GM18951 (cell line): Measurements from ENCODE around the gene ZNF532.

Source experiments
- POLR2A ChIP-seq: IDR thresholded peaks from 4 replicates; pipeline ENCODE4 v1.6.1; 2011; ENCODE audit warnings: mild to moderate bottlenecking; ENCODE audit not compliant: insufficient read length, insufficient read depth; ENCODE audit errors: extremely low read depth
- in situ Hi-C: fragments of 300-500 bp; cut with MboI; formaldehyde crosslinking; loops from one replicate; pipeline ENCODE4 v1.12.0; 2022; ENCODE audit warnings: low sequenced_read_pairs, mixed read lengths, inconsistent platforms; ENCODE audit not compliant: unreplicated experiment

Gene ZNF532

DNA sequence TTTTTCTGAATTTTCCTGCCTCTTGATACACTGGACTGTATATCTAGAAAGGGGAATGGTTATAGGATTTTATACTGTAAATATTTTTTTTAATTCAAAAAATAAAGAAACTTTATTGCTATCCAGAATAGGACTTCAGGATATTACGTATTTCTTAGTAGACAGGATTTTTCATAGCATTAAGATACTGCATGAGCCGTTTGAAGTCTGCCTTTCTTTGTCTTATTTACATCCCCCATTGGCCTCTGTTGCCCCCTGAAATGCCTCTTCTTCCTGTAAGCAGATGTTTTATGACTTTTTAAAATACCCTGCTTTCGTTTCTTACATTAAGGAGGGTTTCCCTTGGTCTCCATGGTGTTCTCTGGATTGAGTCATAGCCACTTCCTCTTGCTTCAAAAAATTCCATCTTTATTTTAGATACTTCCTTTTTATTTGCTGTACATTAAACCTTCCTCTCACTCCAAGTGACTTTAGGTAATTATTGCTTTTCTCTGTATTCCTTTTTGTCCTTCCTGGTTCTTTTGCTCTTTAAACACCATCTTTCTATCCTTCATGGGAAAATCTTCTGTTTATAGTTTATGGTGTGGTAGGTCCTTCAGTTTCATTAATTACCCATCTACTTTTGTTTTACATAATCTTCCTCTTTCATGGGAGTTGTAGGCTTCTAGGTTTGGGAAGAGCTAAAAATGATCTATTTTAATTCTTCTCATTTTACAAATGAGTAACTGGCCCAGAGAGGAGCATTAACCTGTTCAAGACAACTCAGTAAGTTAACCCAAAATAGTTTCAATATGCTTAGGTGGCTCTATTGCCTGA, 72.6 kb downstream of the ZNF532 start:
- in situ Hi-C loops: no loop called here
- TF ChIP-seq POLR2A: no peak

DNA sequence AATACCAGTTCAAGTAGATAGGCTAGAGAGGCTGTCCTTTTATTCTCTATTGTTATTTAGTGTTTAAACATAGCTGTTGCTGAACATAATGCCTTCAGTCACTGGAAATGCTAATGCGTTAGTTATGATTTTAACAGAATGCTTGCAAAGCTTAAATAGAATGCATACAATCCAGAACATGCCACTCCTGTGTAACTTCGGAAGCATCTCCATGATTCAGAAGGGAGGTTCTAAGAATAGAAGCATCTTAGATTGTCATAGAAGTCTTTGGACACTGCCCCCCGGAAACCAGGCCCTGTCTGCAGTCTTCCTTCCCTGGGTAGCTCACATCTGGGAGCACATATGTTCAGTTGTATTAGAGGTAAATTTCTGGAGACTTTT, 73.2 kb downstream of the ZNF532 start:
- in situ Hi-C loops: no loop called here
- no peak for TF ChIP-seq POLR2A

DNA sequence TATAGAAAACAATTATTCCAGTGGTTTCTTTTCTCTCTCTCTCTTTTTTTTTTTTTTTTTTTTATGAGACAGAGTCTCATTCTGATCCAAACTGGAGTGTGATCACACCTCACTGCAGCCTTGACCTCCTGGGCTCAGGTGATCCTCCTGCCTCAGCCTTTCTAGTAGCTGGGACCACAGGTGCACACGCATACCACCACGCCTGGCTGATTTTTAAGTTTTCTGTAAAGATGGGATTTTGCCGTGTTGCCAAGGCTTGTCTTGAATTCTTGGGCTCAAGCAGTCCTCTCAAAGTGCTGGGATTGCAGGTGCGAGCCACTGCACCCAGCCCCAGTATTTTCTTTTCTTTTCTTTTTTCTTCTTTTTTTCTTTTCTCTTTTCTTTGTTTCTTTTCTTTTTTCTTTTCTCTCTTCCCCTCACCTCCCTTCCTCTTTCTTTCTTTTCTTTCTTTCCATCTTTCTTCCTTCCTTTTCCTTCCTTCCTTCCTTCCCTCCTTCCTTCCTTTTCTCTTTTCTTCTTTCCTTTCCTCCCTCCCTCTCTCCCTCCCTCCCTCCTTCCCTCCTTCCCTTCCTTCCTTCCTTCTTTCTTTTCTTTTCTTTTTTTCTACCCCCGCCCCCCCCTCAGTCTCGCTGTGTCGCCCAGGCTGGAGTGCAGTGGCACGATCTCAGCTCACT, 76.9 kb downstream of the ZNF532 start:
- in situ Hi-C loops: no loop called here
- no peak for TF ChIP-seq POLR2A

DNA sequence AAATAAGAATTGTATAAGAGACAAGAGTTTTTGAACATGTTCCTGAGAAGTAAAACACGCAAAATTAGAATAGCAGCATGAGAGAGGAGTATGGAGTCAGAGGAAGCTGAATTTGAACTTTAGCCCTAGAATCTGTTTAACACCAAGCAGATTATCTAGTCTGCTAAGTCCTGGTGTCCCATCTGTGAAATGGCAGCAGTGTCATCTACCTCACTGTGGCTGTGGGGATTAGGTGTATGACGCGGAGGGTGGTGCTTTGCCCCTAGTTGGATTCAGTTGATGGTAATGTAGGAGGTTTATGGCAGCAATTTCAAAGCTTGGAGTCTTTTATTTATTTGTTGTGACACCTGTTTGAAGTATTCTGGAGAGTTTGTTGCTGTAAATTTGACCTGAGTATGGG, 79.2 kb downstream of the ZNF532 start:
- in situ Hi-C loops: no loop called here

DNA sequence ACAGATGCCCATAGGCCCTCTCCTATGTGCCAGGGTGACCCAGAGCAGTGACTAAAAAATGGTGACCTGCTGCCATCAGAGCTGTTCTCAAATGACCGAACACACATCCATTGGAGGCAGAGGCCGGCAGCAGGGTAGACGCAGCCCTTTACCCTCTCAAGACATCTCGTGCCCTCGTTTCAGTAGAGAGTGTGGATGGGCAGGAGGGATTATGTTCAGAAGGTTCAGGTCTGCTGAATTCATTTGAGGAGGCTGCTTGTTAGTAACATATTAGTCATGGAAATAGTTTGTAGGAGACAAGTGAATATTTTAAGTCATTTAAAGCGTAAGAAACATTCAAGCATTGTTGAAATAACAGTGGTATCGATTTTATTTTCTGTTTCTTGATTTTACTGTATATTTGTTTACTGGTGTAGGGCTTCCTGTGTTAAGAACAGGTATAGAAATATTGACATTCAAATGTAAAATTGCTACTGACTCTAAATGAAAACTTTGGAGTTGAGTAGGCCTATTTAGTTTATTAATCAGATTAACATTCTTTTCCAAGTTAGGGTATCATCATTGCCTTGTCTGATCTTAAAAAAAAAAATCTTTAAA, 82.6 kb downstream of the ZNF532 start:
- no peak for TF ChIP-seq POLR2A
- in situ Hi-C loops: no loop called here

More for the DNA sequence above, 79.2 kb downstream of the ZNF532 start:
- TF ChIP-seq POLR2A: no peak

DNA sequence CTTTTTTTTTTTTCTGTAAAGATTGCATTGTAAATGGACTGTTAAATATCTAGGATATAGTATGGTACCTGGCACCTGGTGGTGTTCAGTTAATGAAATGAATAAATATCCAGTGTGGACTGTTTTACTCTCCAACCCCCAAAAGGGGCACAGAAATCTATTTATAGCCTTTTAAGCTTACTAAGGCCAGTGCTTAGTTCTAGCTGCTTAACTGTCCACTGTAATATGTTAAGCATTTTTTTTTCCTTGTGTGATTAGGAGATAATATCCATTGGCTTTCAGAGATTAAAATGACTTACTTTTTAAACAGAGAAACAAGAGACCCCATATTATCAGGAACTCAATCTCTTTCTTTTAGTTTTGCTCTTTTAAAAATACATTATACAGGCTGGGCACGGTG, 84.4 kb downstream of the ZNF532 start:
- no peak for TF ChIP-seq POLR2A
- in situ Hi-C loops: no loop called here

DNA sequence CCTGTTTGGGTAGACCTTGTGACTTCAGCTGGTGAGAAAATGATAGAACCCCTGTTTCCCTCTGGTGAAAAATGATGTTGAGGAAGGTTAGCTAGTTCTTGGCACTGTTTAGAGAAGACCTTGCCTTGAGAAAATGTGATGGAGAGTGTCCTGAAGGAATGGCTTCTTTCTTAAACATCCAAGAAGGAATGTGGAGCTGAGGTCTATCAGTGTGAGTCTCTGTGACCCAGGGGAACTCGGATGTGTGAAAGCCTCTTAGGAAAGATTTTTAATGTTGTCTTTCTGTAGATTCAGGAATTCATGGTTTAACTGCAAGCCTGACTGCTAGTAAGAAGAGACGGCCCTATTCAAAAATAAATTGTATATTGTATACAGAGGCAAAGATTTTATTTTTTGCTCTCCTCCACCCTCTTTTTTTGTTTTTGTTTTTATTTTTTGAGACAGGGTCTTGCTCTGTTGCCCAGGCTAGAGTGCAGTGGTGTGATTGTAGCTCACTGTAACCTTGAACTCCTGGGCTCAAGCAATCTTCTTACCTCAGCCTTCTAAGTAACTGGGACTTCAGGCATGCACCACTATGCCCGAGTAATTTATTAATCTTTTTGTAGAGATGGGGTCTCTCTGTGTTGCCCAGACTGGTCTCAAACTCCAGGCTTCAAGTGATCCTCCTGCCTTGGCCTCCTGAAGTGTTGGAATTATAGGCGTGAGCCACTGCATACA, 87.5 kb downstream of the ZNF532 start:
- TF ChIP-seq POLR2A: no peak
- in situ Hi-C loops: no loop called here

DNA sequence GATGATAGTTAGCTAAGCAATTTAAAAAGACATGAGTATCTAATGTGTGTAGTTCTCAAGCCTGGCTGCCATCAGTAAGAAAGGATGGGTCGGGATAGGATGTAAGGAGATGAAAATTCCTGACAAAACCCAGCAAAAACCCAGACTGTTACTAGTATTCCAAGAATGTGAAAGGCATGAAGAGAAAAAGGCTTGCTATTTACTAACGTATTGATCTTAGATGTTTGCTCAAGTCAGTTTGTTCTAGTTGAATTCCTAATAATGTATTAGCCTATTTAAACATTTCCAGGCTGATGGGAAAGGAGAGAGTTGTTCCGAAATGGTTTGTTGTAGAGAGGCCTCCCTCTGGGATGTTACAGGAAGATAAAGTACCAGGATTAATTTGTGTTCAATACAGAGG, 88.2 kb downstream of the ZNF532 start:
- in situ Hi-C loops: no loop called here
- TF ChIP-seq POLR2A: no peak

DNA sequence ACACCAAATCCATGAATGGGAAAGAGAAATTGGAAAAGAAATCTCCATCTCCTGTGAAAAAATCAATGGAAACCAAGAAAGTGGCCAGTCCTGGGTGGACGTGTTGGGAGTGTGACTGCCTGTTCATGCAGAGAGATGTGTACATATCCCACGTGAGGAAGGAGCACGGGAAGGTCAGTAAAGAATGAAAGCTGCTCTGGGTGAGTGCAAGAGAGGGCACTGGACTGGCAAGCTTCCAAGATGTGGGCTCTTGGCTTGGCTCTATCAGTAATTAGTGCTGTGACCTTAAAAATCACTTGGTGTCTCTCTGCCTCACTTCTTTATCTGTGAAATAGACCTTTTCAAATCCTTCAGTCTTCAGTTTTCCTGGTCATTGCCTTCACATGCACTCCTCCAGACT, 89.0 kb downstream of the ZNF532 start:
- no peak for TF ChIP-seq POLR2A
- in situ Hi-C loops: no loop called here

DNA sequence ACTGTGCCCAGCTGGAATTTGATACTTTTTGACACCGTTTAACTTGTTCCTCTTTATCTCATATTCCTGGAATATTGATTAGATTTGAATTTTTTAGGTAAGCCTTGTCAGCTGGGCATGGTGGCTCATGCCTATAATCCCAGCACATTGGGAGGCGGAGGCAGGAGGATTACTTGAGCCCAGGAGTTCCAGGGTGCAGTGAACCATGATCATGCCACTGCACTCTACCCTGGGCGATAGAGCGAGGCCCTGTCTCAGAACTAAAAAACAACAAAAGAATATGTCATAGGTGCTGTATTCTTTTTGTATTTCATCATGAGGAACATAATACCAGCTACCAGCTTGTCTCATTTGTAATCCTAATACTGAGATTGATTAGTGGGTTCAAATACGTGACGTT, 90.3 kb downstream of the ZNF532 start:
- in situ Hi-C loops: no loop called here
- TF ChIP-seq POLR2A: no peak

DNA sequence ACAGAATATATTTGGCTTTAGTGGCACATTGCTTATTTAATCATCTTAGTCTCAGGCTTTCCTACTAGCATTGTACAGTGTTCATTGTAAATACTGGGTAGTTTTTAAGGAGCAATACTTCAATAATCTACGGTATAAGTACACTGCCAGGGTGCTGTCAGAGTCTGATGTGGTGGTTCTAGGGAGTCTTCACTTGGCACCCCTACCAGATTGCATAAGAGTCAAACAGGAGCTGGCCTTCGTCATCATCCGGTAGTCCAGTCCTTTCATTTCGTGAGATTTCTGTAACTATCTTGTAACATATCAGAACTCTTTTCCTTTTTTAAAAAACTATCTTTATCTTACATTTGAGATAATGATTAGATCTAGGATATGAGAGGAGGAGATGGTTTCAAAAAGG, 91.1 kb downstream of the ZNF532 start:
- TF ChIP-seq POLR2A: no peak
- in situ Hi-C loops: no loop called here

DNA sequence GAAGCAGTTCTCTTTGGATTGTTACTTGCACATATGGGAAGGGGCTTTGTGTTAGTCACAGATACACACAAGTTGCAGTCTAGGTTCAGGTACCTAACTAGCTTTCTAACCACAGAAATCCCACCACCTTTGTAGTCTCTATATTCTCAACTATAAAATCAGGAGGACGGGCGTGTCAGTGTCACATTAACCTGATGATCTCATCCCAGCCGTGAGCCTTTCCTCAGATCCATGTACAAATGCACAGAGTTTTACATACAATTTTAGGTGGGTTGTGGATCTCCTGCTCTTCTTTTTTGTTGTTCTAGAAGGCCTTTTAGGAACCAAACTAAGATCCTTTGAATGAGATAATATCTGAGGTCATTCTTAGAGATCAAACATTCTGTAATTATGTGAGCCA, 94.0 kb downstream of the ZNF532 start:
- in situ Hi-C loops: no loop called here
- no peak for TF ChIP-seq POLR2A

DNA sequence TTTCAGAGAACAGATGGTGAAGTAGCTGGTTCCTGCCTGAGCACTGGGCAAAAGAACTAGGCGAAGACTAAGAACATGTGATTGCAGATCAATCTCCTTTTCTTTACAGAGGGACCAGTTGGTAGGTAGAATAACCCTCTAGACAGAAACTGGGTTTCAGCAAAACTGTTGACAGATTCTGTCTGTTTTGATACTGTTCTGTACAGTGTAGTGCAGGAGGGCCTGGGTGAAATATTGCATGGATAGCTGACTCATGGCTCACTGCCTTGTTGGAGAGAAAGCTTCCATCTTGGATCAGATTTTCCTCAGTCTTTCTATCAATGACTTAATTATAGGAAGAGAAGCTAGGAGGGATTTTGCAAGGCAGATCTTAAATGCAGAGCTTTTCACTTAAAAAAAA, 95.8 kb downstream of the ZNF532 start:
- in situ Hi-C loops: no loop called here
- no peak for TF ChIP-seq POLR2A
